ENCODE data around the gene GAB1. TPM values are rescaled to one million over a fixed set of nuclear protein-coding genes. Genes with fewer than 3 reads are reported as not detected.

Gene GAB1
- polyA plus RNA-seq, 2 donors, result 7.8 to 10.0 TPM

DNA sequence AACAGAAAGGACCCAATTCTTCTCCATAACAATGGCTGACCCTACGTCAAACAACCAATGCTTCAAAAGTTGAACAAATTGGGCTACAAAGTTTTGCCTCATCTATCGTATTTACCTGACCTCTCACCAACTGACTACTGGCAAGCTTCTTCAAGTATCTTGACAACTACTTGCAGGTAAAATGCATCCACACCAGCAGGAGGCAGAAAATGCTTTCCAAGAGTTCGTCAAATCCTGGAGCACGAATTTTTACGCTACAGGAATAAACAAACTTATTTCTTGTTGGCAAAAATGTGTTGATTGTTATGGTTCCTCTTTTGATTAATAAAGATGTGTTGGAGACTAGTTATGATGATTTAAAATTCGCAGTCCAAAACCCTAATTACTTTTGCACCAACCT is 6.7 kb upstream of the GAB1 start:
- no peaks in the 10 kb centered on the region for H3K27me3 ChIP-seq (ENCODE audit: control insufficient read depth in 1 of 2, insufficient read depth in 2 of 2, low read length in 2 of 2)
- no peaks in the 10 kb centered on the region for H3K9me3 ChIP-seq (ENCODE audit: control insufficient read depth in 2 of 2, insufficient read depth in 1 of 2, low read depth in 1 of 2, low read length in 1 of 2)
- no peaks in the 10 kb centered on the region for H3K4me1 ChIP-seq (ENCODE audit: control insufficient read depth in 2 of 2, insufficient read depth in 2 of 2, low read length in 1 of 2)
- WGBS, 2 donors, result 91 to 93% methylated on average over 6 of the region's 6 CpGs
- H3K27ac ChIP-seq (ENCODE audit: low read depth in 2 of 2, low read length in 1 of 2), result no peak overlapping the region
- no peak overlapping the region for H3K4me3 ChIP-seq (ENCODE audit: low read depth in 1 of 2, low read length in 2 of 2)
- no peaks in the 10 kb centered on the region for H3K36me3 ChIP-seq (ENCODE audit: control insufficient read depth in 2 of 2, insufficient read depth in 2 of 2, low read length in 1 of 2)

- H3K4me3 ChIP-seq (ENCODE audit: low read depth in 1 of 2, low read length in 2 of 2), result peak overlapping the region; percentile 71 to 77
- no peaks in the 10 kb centered on the region for H3K36me3 ChIP-seq (ENCODE audit: control insufficient read depth in 2 of 2, insufficient read depth in 2 of 2, low read length in 1 of 2)
- no peaks in the 10 kb centered on the region for H3K4me1 ChIP-seq (ENCODE audit: control insufficient read depth in 2 of 2, insufficient read depth in 2 of 2, low read length in 1 of 2)
- H3K27ac ChIP-seq (ENCODE audit: low read depth in 2 of 2, low read length in 1 of 2), result peak overlapping the region; percentile 98
- 0 to 1% methylated on average over 48 to 85 of the region's 85 CpGs for WGBS, 2 donors
- H3K9me3 ChIP-seq (ENCODE audit: control insufficient read depth in 2 of 2, insufficient read depth in 1 of 2, low read depth in 1 of 2, low read length in 1 of 2), result no peaks in the 10 kb centered on the region
- H3K27me3 ChIP-seq (ENCODE audit: control insufficient read depth in 1 of 2, insufficient read depth in 2 of 2, low read length in 2 of 2), result no peaks in the 10 kb centered on the region
These were observed 496 bp upstream of the GAB1 start for GRCh38 chr4:143335979-143336780.

DNA sequence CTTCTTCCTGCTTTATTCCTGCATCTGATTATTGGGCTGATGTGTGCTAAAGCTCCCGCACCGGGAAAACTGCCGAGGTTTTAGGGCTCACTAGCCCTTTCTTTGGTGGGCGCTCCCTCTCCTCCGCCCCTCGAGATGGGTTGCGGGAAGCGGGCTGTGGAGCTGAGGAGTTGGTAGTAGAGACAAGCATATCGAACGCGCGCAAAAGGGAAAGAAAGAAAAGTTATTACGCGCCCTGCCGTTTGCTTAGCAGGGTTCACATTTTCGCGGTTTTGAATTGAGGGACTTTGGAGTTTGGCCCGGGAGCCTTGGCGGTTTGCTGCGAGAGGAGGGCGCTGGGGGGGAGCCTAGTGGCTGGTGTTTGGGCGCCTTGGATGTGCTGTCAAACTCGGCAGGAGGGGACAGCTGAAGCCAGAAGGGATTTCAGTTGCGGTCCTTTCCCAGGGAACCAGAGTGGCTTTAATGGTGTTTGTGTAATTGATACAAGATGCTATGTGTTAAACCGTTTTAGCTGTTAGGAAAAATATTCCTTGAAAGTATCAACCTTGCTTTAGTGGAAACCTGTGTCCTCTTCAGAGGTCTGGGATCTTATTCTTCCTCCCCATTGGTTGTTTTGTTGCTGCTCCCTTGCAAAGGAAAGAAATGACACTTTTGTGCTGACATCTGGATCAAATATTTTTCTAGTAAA is 1.1 kb downstream of the GAB1 start:
- WGBS, 2 donors, result 1 to 2% methylated on average over 25 of the region's 25 CpGs
- peaks cover 2 to 5% of the 10 kb centered on the region in 2 donors for H3K4me1 ChIP-seq (ENCODE audit: control insufficient read depth in 2 of 2, insufficient read depth in 2 of 2, low read length in 1 of 2)
- H3K27ac ChIP-seq (ENCODE audit: low read depth in 2 of 2, low read length in 1 of 2), result peak overlapping the region; percentile 98
- no peaks in the 10 kb centered on the region for H3K9me3 ChIP-seq (ENCODE audit: control insufficient read depth in 2 of 2, insufficient read depth in 1 of 2, low read depth in 1 of 2, low read length in 1 of 2)
- H3K36me3 ChIP-seq (ENCODE audit: control insufficient read depth in 2 of 2, insufficient read depth in 2 of 2, low read length in 1 of 2), result no peaks in the 10 kb centered on the region
- no peaks in the 10 kb centered on the region for H3K27me3 ChIP-seq (ENCODE audit: control insufficient read depth in 1 of 2, insufficient read depth in 2 of 2, low read length in 2 of 2)
- peak overlapping the region; percentile 71 to 77 for H3K4me3 ChIP-seq (ENCODE audit: low read depth in 1 of 2, low read length in 2 of 2)

DNA sequence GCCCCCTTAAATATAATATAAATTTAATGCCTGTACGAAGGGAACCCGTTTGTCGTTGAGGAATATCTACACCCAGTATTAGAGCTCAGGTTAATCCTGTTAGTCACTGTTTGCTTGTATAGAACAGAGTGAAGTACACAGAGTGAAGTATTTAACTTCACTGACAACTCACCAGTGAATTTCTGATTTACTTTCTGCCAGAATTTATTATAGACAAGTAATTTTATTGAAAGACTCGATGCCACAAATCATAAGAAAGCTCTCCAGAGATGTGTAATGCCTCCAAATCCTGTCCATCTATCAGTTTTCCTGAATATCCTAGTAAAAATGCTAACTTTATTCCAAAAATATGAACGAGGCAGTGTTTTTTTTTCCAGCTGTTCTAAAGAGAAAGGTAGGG is 1.6 kb downstream of the GAB1 start:
- peaks cover 2 to 5% of the 10 kb centered on the region in 2 donors for H3K4me1 ChIP-seq (ENCODE audit: control insufficient read depth in 2 of 2, insufficient read depth in 2 of 2, low read length in 1 of 2)
- peak overlapping the region in 1 of 2 donors; percentile 98 for H3K27ac ChIP-seq (ENCODE audit: low read depth in 2 of 2, low read length in 1 of 2)
- H3K36me3 ChIP-seq (ENCODE audit: control insufficient read depth in 2 of 2, insufficient read depth in 2 of 2, low read length in 1 of 2), result no peaks in the 10 kb centered on the region
- no peaks in the 10 kb centered on the region for H3K9me3 ChIP-seq (ENCODE audit: control insufficient read depth in 2 of 2, insufficient read depth in 1 of 2, low read depth in 1 of 2, low read length in 1 of 2)
- 25 to 30% methylated on average over 5 of the region's 5 CpGs for WGBS, 2 donors
- H3K27me3 ChIP-seq (ENCODE audit: control insufficient read depth in 1 of 2, insufficient read depth in 2 of 2, low read length in 2 of 2), result no peaks in the 10 kb centered on the region
- H3K4me3 ChIP-seq (ENCODE audit: low read depth in 1 of 2, low read length in 2 of 2), result peak overlapping the region in 1 of 2 donors; percentile 77

DNA sequence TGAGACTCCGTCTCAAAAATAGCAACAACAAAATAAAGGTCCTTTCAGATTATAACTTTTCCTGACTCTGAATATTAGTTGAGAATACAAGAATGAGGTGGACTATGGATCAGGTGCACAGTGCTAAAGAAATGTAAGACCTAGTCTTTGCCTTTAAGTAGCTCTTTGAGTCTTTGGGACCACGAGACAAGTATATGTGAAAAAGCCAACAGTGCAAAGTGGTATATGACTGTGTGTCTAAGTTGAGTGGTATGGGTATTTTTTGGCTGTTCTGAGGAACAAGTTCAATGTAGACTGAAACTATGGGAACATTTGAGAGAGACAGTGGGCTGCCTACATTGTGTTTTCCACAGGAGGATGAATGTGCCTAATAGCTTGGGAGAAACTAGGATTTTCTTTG is 2.8 kb downstream of the GAB1 start:
- Histone ChIP-seq H3K36me3 (ENCODE audit: control insufficient read depth in 2 of 2, insufficient read depth in 2 of 2, low read length in 1 of 2) (no peaks in the 10 kb centered on the region), H3K27ac (ENCODE audit: low read depth in 2 of 2, low read length in 1 of 2) (no peak overlapping the region), H3K27me3 (ENCODE audit: control insufficient read depth in 1 of 2, insufficient read depth in 2 of 2, low read length in 2 of 2) (no peaks in the 10 kb centered on the region), H3K4me3 (ENCODE audit: low read depth in 1 of 2, low read length in 2 of 2) (no peak overlapping the region), H3K9me3 (ENCODE audit: control insufficient read depth in 2 of 2, insufficient read depth in 1 of 2, low read depth in 1 of 2, low read length in 1 of 2) (no peaks in the 10 kb centered on the region), H3K4me1 (ENCODE audit: control insufficient read depth in 2 of 2, insufficient read depth in 2 of 2, low read length in 1 of 2) (peaks cover 2 to 5% of the 10 kb centered on the region in 2 donors)
- 69 to 84% methylated on average over 2 of the region's 2 CpGs for WGBS, 2 donors

DNA sequence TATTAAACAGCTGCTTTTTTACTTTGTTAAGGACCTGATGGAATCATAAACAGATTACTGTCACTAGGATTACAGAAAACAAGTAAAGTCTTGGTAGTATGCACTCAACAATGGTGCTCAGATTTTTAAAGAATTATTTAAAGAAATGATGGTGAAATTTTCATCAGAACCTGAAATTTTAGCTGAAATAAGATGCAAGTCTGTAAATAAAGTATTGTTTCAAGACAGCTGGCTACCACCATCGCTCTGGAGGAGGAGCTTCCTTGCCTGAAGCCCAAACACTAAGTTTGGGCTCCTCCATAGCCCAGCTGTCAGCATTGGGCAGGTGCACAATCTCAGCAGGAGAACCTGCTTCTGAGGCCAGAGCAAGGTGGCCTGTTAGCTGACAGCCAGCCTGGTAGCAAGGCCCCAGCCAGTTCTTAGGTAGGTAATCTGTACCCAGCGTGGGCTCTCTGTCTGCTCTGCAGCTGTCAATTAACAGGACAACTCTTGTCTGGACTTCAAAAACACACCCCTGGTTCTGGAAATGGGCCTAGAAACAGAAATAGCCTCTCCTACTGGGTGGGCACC is 4.6 kb downstream of the GAB1 start:
- Histone ChIP-seq H3K27ac (ENCODE audit: low read depth in 2 of 2, low read length in 1 of 2) (no peak overlapping the region), H3K36me3 (ENCODE audit: control insufficient read depth in 2 of 2, insufficient read depth in 2 of 2, low read length in 1 of 2) (no peaks in the 10 kb centered on the region), H3K27me3 (ENCODE audit: control insufficient read depth in 1 of 2, insufficient read depth in 2 of 2, low read length in 2 of 2) (no peaks in the 10 kb centered on the region), H3K9me3 (ENCODE audit: control insufficient read depth in 2 of 2, insufficient read depth in 1 of 2, low read depth in 1 of 2, low read length in 1 of 2) (no peaks in the 10 kb centered on the region), H3K4me1 (ENCODE audit: control insufficient read depth in 2 of 2, insufficient read depth in 2 of 2, low read length in 1 of 2) (peaks cover 2 to 5% of the 10 kb centered on the region in 2 donors), H3K4me3 (ENCODE audit: low read depth in 1 of 2, low read length in 2 of 2) (no peak overlapping the region)
- WGBS, 2 donors, result 86 to 100% methylated on average over 2 of the region's 2 CpGs

DNA sequence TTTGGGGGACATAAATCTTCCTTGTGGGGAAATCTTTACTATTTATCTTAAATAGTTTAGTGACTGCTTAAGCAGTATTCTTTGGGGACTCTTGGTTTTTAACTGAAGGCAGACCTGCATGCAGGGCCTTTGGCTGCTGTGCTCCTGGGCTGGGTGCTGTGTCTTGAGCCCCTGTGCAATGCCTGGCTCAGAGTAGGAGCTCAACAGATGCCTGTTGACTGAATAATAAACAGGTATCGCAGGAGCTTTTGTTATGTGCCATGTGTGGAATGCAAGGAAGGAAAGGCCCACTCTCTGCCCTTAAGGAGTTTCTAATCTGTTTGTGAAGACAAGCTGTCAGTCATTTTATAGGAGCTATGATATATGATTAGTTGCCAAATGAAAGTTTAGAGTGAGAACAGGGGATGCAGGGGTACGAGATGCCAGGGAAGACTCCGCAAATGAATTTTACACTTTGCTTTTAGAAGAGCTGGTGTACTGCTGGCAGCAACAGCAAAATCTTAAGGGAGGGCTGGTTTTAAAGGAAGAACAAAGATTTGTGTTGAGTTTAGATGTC is 6.7 kb downstream of the GAB1 start:
- Histone ChIP-seq H3K27me3 (ENCODE audit: control insufficient read depth in 1 of 2, insufficient read depth in 2 of 2, low read length in 2 of 2) (no peaks in the 10 kb centered on the region), H3K36me3 (ENCODE audit: control insufficient read depth in 2 of 2, insufficient read depth in 2 of 2, low read length in 1 of 2) (no peaks in the 10 kb centered on the region), H3K4me1 (ENCODE audit: control insufficient read depth in 2 of 2, insufficient read depth in 2 of 2, low read length in 1 of 2) (peaks cover 4 to 5% of the 10 kb centered on the region in 2 donors), H3K9me3 (ENCODE audit: control insufficient read depth in 2 of 2, insufficient read depth in 1 of 2, low read depth in 1 of 2, low read length in 1 of 2) (no peaks in the 10 kb centered on the region), H3K27ac (ENCODE audit: low read depth in 2 of 2, low read length in 1 of 2) (peak overlapping the region in 1 of 2 donors; percentile 28), H3K4me3 (ENCODE audit: low read depth in 1 of 2, low read length in 2 of 2) (no peak overlapping the region)
- WGBS, 2 donors, result 72 to 90% methylated on average over 3 of the region's 3 CpGs

DNA sequence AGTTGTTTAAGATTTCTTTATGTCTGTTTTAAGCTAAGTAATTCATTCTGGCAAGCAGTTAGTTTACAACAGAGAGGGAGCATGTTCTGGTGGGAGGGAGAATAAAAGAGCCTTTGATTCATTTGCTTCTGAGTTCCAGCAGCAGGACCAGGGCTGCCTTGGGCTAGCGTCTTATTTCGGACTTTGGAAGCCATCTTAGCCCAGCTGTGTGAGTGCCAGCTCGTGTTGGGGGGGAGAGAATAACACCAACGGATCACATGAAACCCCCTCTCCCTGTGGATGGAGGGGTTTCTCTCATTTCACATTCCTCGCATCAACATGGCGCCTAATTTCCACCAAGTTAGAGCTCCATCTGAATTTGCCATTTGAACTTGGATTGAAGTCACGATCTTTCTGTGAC is 7.4 kb downstream of the GAB1 start:
- no peaks in the 10 kb centered on the region for H3K9me3 ChIP-seq (ENCODE audit: control insufficient read depth in 2 of 2, insufficient read depth in 1 of 2, low read depth in 1 of 2, low read length in 1 of 2)
- peaks cover 4 to 5% of the 10 kb centered on the region in 2 donors for H3K4me1 ChIP-seq (ENCODE audit: control insufficient read depth in 2 of 2, insufficient read depth in 2 of 2, low read length in 1 of 2)
- no peak overlapping the region for H3K4me3 ChIP-seq (ENCODE audit: low read depth in 1 of 2, low read length in 2 of 2)
- no peaks in the 10 kb centered on the region for H3K27me3 ChIP-seq (ENCODE audit: control insufficient read depth in 1 of 2, insufficient read depth in 2 of 2, low read length in 2 of 2)
- WGBS, 2 donors, result 80 to 84% methylated on average over 7 of the region's 7 CpGs
- H3K27ac ChIP-seq (ENCODE audit: low read depth in 2 of 2, low read length in 1 of 2), result peak overlapping the region in 1 of 2 donors; percentile 26
- no peaks in the 10 kb centered on the region for H3K36me3 ChIP-seq (ENCODE audit: control insufficient read depth in 2 of 2, insufficient read depth in 2 of 2, low read length in 1 of 2)

DNA sequence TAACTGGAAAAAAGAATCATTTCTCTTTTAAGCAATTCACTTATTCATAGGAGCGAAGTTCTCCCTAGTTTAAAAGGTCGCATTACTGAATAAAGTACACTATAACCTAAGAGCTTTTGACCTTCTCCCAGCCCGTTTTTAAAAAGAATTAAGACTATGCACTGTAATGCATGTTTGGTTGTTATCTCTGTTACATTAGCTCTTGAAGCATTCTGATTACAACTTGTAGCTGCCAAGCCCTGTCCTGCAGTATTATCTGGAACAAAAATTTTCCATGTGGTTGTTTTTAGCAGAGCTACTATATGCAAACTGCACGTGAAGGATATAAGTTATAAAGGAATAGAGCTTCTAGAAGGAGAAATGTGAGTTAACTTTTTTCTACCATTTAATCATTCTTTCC is 8.1 kb downstream of the GAB1 start:
- Histone ChIP-seq H3K9me3 (ENCODE audit: control insufficient read depth in 2 of 2, insufficient read depth in 1 of 2, low read depth in 1 of 2, low read length in 1 of 2) (no peaks in the 10 kb centered on the region), H3K27me3 (ENCODE audit: control insufficient read depth in 1 of 2, insufficient read depth in 2 of 2, low read length in 2 of 2) (no peaks in the 10 kb centered on the region), H3K4me3 (ENCODE audit: low read depth in 1 of 2, low read length in 2 of 2) (no peak overlapping the region), H3K4me1 (ENCODE audit: control insufficient read depth in 2 of 2, insufficient read depth in 2 of 2, low read length in 1 of 2) (peaks cover 4 to 5% of the 10 kb centered on the region in 2 donors), H3K27ac (ENCODE audit: low read depth in 2 of 2, low read length in 1 of 2) (no peak overlapping the region), H3K36me3 (ENCODE audit: control insufficient read depth in 2 of 2, insufficient read depth in 2 of 2, low read length in 1 of 2) (no peaks in the 10 kb centered on the region)
- 40 to 53% methylated on average over 4 of the region's 4 CpGs for whole genome bisulfite sequencing, 2 donors

All from esophagus (tissue), 2 donors.